NB4 (cell line): Measurements from ENCODE around the gene ADAMTS16.

Experiments
- DNase-seq: peaks from one replicate; pipeline ENCODE4 v3.0.0; 2010; ENCODE audit warnings: low read depth
- H3K4me3 ChIP-seq: one replicate; pipeline ENCODE4 v1.5.1; 2011; ENCODE audit warnings: mild to moderate bottlenecking, low read depth, low read length, moderate library complexity
- MYC ChIP-seq: IDR thresholded peaks from 2 replicates; pipeline ENCODE4 v1.6.1; 2011; ENCODE audit warnings: low read depth, low read length
- POLR2A ChIP-seq: IDR thresholded peaks from 2 replicates; pipeline ENCODE4 v1.6.1; 2011; ENCODE audit warnings: mild to moderate bottlenecking; ENCODE audit not compliant: insufficient read length; ENCODE audit errors: extremely low read depth
- TF ChIP-seq, protein P1 (sequence below): IDR thresholded peaks from 2 replicates; pipeline ENCODE4 v1.6.1; 2011; ENCODE audit warnings: low read depth, low read length
- TF ChIP-seq, protein P2 (sequence below): IDR thresholded peaks from one replicate; pipeline ENCODE4 v1.5.1; 2012; ENCODE audit warnings: low read depth, low read length

ADAMTS16 gene

DNA sequence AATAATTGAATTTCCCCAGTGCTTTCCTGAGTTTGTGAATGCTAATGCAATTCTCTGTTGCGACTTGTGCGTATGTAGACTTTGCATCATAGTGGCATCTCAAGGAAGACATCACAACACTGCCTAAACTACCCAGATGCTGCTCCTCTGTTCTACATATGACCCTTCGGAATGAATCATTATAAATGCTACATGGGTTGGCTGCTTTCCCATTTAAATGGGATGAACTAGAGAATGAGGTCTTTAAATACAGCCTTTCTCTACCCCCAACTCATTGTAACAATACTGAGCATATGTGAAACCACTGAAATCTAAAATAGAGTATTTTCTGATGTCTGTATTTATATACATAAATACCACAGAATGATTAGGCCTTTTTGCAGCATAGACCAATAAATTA is 145.8 kb downstream of the ADAMTS16 start:
- no peak for DNase-seq
- no peak overlapping the region for H3K4me3 ChIP-seq
- no peak for TF ChIP-seq POLR2A
- TF ChIP-seq, protein P1, sequence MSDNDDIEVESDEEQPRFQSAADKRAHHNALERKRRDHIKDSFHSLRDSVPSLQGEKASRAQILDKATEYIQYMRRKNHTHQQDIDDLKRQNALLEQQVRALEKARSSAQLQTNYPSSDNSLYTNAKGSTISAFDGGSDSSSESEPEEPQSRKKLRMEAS: no peak
- TF ChIP-seq, protein P2, sequence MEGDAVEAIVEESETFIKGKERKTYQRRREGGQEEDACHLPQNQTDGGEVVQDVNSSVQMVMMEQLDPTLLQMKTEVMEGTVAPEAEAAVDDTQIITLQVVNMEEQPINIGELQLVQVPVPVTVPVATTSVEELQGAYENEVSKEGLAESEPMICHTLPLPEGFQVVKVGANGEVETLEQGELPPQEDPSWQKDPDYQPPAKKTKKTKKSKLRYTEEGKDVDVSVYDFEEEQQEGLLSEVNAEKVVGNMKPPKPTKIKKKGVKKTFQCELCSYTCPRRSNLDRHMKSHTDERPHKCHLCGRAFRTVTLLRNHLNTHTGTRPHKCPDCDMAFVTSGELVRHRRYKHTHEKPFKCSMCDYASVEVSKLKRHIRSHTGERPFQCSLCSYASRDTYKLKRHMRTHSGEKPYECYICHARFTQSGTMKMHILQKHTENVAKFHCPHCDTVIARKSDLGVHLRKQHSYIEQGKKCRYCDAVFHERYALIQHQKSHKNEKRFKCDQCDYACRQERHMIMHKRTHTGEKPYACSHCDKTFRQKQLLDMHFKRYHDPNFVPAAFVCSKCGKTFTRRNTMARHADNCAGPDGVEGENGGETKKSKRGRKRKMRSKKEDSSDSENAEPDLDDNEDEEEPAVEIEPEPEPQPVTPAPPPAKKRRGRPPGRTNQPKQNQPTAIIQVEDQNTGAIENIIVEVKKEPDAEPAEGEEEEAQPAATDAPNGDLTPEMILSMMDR: no peak
- TF ChIP-seq MYC: no peak

DNA sequence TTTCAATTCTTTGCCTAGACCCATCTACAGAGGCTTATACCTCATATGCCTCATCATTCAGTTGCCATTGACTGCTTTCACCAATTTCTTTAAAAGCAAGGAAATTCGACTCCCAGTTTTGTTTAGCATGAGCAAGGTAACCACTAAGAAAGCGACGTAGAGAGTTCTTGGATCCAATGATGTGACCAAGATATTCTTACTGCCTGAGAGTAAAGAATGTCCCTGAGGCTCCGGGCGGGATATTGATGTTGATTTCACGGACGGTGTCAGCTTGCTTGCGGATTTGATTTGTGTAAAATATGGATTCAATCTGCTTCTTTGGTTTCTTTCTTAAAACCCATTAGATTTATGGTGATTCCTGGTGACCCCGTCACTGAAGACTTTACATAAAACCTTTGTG is 147.3 kb downstream of the ADAMTS16 start:
- H3K4me3 ChIP-seq: no peak overlapping the region
- no peak for TF ChIP-seq POLR2A
- no peak for TF ChIP-seq MYC
- TF ChIP-seq, protein P2: no peak
- TF ChIP-seq, protein P1: no peak
- no peak for DNase-seq

DNA sequence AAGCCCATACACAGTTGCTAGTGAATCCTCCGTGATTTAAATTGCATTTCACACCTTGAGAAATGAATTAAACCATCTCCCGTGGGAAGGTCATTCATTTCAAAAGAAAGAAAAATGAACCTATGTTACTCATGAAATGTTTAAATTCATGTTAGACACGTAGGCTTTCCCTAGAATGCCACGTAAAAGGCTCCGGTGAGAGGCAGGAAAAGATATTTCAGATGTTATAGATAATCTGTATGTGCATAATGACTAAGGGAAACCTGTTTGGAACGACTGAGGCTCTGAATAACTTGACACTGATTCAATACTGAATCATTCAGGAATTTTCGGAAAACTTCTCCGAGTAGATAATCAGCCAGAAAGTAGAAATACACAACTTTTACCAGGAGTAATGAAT is 148.1 kb downstream of the ADAMTS16 start:
- TF ChIP-seq, protein P1: no peak
- TF ChIP-seq, protein P2: no peak
- TF ChIP-seq MYC (no peak), POLR2A (no peak)
- H3K4me3 ChIP-seq: no peak overlapping the region
- DNase-seq: no peak

DNA sequence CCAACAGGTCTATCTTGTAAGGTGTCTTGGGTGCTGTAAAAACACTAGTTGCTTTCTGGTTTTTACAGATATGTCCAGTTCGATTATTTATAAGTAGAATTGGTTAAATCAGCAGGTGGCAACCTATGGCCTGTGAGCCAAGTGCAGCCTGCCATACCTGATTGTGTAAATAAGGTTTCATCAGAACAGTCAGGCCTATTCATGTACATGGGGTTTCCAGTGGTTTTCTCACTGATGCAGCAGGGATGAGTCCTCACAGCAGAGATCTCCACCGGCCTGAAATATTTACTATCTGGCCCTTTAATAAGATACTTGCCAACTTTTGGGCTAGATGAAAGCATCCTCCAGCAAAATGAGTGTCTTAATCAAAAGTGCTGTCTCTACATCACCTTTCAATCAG is 149.4 kb downstream of the ADAMTS16 start:
- no peak for DNase-seq
- TF ChIP-seq POLR2A: no peak
- TF ChIP-seq, protein P1: no peak
- no peak for TF ChIP-seq MYC
- TF ChIP-seq, protein P2: no peak
- no peak overlapping the region for H3K4me3 ChIP-seq

DNA sequence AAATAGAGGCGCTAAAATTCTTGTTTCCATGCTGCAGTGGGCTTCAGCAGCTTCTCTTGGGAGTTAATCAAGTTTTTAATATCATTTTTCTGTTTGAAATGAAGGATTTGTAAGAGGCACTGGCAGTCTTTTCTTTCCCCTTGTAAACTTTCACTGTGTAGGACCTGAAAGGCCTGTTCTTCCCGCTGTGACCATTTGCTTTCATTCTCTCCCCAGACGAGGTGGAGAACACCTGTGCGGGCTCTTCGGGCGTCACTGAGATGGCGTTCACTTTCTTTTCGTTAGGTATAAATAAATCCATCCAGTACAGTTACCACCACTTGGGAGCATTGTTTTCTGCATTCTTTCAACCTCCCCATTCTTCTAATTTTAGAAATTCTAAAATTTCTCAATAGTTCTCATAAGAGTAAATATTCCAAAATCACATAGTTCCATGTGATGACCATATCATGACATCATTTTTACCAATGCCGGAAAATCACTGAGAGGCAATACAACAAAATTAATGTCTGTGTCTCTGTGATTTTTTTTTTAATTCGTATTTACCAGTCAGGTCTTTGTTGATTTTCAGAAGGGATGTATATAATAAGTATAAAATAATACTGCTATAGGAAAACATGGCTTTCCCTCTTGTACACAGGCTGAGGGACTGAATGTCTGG is 150.7 kb downstream of the ADAMTS16 start:
- no peak for DNase-seq
- TF ChIP-seq, protein P1: no peak
- TF ChIP-seq MYC (no peak), POLR2A (no peak)
- TF ChIP-seq, protein P2: no peak
- no peak overlapping the region for H3K4me3 ChIP-seq
